OCI-LY3 (cell line): Measurements from ENCODE around the gene DOCK8.

Experiments
- H2AFZ ChIP-seq: fragments of 200-600, 300-600 bp; shearing (Covaris generic); 2 replicates; pipeline ENCODE4 v1.6.0; 2014; ENCODE audit warnings: antibody characterized with exemption, low read depth, low read length
- H3K27ac ChIP-seq: fragments of 200-600, 300-600 bp; sonication (generic); 2 replicates; pipeline ENCODE4 v1.5.1; 2014; ENCODE audit warnings: mild to moderate bottlenecking, low read length, moderate library complexity, mixed read lengths
- H3K27me3 ChIP-seq: fragments of 200-600, 300-600 bp; sonication (generic); 2 replicates; pipeline ENCODE4 v1.6.1; 2014; ENCODE audit warnings: low read depth, low read length, mixed read lengths
- H3K36me3 ChIP-seq: fragments of 200-600, 300-600 bp; sonication (generic); replicated peaks from 2 replicates; pipeline ENCODE3; 2014; ENCODE audit warnings: low read depth, low read length, mixed read lengths
- H3K4me1 ChIP-seq: fragments of 300-600, 200-600 bp; sonication (generic); 2 replicates; pipeline ENCODE4 v1.6.1; 2014; ENCODE audit warnings: low read length, mixed read lengths
- H3K4me2 ChIP-seq: fragments of 200-600, 300-600 bp; sonication (generic); 2 replicates; pipeline ENCODE4 v1.6.1; 2014; ENCODE audit warnings: low read length, mixed read lengths
- H3K4me3 ChIP-seq: fragments of 300-600, 200-600 bp; sonication (generic); 2 replicates; pipeline ENCODE4 v1.5.1; 2014; ENCODE audit warnings: antibody characterized with exemption, mild to moderate bottlenecking, low read length, moderate library complexity
- H3K79me2 ChIP-seq: fragments of 300-600, 200-600 bp; shearing (Covaris generic); 2 replicates; pipeline ENCODE4 v1.6.1; 2014; ENCODE audit warnings: mild to moderate bottlenecking, low read length, mixed read lengths
- H3K9ac ChIP-seq: fragments of 300-600, 200-600 bp; shearing (Covaris generic); 2 replicates; pipeline ENCODE4 v1.6.0; 2014; ENCODE audit warnings: mild to moderate bottlenecking, low read length, moderate library complexity
- H3K9me3 ChIP-seq: fragments of 200-600, 300-600 bp; shearing (Covaris generic); 2 replicates; pipeline ENCODE4 v1.6.1; 2014; ENCODE audit warnings: low read length, mixed read lengths; ENCODE audit not compliant: insufficient read depth
- H4K20me1 ChIP-seq: fragments of 200-600, 300-600 bp; sonication (generic); 2 replicates; pipeline ENCODE4 v1.6.1; 2016; ENCODE audit warnings: low read length, mixed read lengths; ENCODE audit not compliant: insufficient read depth
- EZH2phosphoT487 ChIP-seq: fragments of 200-600 bp; shearing (Covaris generic); IDR thresholded peaks from 2 replicates; pipeline ENCODE4 v1.6.1; 2018; ENCODE audit warnings: antibody characterized with exemption, mixed run types, low read depth
- TF ChIP-seq, protein P1 (sequence below): fragments of 200-600, 300-600 bp; sonication (generic); IDR thresholded peaks from 2 replicates; pipeline ENCODE4 v1.5.1; 2014; ENCODE audit warnings: antibody characterized with exemption, low read length, low read depth

The DOCK8 gene

DNA sequence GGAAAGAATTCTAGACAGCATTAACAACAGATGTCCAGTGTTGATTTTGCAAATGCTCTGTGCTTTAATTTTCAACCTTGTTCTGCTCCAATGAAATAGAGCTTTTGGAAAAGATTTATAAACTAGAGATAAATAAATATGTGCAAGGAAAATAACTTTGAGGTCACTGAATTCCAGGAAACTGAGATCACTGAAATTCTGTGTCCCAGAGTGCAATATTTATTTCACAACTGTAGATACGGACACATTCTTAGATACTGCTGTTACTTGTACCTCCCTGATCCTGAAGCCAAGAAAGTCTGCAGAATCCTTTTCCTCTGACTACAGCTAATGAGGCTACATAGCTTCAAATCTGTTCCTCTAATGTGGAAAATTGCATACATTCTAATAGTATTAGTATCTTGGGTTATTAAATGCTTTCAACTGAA lies 222.9 kb downstream of the DOCK8 start:
- Histone ChIP-seq H3K79me2 (no peaks in the 10 kb centered on the region), H3K9ac (no peak overlapping the region), H3K9me3 (no peaks in the 10 kb centered on the region), H3K4me1 (no peaks in the 10 kb centered on the region), H3K27ac (no peak overlapping the region), H3K4me3 (no peak overlapping the region), H4K20me1 (no peaks in the 10 kb centered on the region), H3K36me3 (peaks cover 37% of the 10 kb centered on the region), H3K4me2 (no peak overlapping the region), H2AFZ (no peak overlapping the region), H3K27me3 (no peaks in the 10 kb centered on the region)
- no peak for TF ChIP-seq EZH2phosphoT487
- TF ChIP-seq, protein P1, sequence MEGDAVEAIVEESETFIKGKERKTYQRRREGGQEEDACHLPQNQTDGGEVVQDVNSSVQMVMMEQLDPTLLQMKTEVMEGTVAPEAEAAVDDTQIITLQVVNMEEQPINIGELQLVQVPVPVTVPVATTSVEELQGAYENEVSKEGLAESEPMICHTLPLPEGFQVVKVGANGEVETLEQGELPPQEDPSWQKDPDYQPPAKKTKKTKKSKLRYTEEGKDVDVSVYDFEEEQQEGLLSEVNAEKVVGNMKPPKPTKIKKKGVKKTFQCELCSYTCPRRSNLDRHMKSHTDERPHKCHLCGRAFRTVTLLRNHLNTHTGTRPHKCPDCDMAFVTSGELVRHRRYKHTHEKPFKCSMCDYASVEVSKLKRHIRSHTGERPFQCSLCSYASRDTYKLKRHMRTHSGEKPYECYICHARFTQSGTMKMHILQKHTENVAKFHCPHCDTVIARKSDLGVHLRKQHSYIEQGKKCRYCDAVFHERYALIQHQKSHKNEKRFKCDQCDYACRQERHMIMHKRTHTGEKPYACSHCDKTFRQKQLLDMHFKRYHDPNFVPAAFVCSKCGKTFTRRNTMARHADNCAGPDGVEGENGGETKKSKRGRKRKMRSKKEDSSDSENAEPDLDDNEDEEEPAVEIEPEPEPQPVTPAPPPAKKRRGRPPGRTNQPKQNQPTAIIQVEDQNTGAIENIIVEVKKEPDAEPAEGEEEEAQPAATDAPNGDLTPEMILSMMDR = no peak

DNA sequence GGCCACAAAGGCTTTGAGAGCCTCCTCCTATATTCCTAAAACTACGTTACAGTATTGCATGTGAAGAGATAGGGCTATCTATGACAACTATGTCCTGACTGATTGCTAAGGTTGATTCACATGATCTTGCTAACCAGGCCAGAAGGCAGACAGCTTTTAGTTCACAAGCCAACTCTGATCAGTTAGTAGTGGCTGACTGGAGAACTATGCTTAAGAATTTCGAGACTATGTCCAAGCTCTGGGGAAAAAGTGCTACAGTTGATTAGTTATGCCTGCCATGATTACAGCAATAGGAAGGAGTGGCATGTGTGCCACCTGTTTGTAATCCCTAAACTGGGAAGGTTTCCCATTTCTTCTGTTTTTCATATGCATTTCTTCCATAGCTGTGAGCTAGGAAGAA lies 223.4 kb downstream of the DOCK8 start:
- no peaks in the 10 kb centered on the region for H3K9me3 ChIP-seq
- TF ChIP-seq EZH2phosphoT487 = no peak
- TF ChIP-seq, protein P1 = no peak
- H3K4me3 ChIP-seq = no peak overlapping the region
- no peaks in the 10 kb centered on the region for H3K27me3 ChIP-seq
- no peak overlapping the region for H3K27ac ChIP-seq
- H3K36me3 ChIP-seq = peaks cover 37% of the 10 kb centered on the region
- no peaks in the 10 kb centered on the region for H3K79me2 ChIP-seq
- no peaks in the 10 kb centered on the region for H3K4me1 ChIP-seq
- H4K20me1 ChIP-seq = no peaks in the 10 kb centered on the region
- H3K9ac ChIP-seq = no peak overlapping the region
- no peak overlapping the region for H2AFZ ChIP-seq
- no peak overlapping the region for H3K4me2 ChIP-seq

DNA sequence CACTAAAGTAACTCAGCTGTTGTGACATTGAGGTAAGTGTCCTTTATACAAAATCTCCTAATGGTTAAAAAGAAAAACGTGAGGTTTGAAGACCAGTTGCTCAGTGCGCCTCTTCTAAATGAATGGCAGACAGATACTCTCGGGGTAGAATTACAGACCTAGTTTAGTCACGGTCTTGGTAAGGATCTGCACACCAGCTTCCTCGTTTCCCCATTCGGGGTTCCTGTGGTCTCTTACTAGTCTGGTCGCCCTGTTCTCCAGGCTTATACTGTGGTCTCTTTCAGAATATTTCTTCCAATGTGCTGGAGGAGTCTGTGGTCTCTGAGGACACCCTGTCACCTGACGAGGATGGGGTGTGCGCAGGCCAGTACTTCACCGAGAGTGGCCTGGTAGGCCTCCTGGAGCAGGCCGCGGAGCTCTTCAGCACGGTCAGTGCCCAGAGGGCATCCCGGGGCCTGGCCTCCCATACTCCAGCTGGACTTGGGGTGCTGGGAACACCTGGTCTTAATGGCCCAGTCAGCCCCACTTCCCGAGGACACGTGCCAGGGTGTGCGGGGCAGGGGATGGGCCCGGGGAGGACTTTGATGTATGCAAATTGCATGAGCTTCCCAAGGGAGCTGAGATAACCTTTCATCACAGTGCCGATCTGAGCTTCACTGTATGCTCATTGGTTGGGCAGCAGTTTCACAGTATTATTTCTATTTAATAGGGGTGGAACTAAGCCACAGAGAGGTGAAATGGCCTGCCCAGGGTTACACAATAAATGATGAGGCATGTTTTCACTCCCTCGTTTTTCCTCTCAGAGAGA lies 224.5 kb downstream of the DOCK8 start:
- Histone ChIP-seq H3K36me3 (peaks cover 41% of the 10 kb centered on the region), H2AFZ (no peak overlapping the region), H3K27ac (no peak overlapping the region)

DNA sequence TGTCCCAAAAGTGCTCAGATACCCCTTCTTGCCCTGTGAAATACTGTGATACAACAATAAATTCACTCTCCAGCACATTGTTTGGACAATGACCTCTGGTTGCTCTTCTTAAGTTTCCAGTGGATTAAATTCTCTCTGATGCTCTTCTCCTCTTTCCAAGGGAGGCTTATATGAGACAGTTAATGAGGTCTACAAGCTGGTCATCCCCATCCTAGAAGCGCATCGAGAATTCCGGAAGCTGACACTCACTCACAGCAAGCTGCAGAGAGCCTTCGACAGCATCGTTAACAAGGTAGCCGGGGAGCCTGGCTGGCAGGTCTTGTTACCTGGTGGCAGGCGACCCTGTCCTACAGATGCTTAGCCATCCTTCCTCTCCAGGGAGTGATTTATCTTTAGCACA lies 226.5 kb downstream of the DOCK8 start:
- Histone ChIP-seq H3K9ac (no peak overlapping the region), H3K4me3 (no peak overlapping the region), H3K27me3 (no peaks in the 10 kb centered on the region), H3K4me1 (no peaks in the 10 kb centered on the region), H3K79me2 (no peaks in the 10 kb centered on the region), H3K9me3 (no peaks in the 10 kb centered on the region), H3K36me3 (peaks cover 50% of the 10 kb centered on the region), H3K27ac (no peak overlapping the region), H4K20me1 (no peaks in the 10 kb centered on the region), H3K4me2 (no peak overlapping the region), H2AFZ (no peak overlapping the region)
- TF ChIP-seq, protein P1 = no peak
- no peak for TF ChIP-seq EZH2phosphoT487

More for the DNA sequence above, 224.5 kb downstream of the DOCK8 start:
- no peaks in the 10 kb centered on the region for H3K9me3 ChIP-seq
- H3K27me3 ChIP-seq = no peaks in the 10 kb centered on the region
- no peak for TF ChIP-seq EZH2phosphoT487
- TF ChIP-seq, protein P1 = no peak
- no peaks in the 10 kb centered on the region for H3K4me1 ChIP-seq
- no peak overlapping the region for H3K4me3 ChIP-seq
- H3K4me2 ChIP-seq = no peak overlapping the region
- no peaks in the 10 kb centered on the region for H4K20me1 ChIP-seq
- H3K9ac ChIP-seq = no peak overlapping the region
- H3K79me2 ChIP-seq = no peaks in the 10 kb centered on the region
